Sigmoid colon (tissue), 4 donors: ENCODE results near the gene RAB15.

Experiments used
- EP300 ChIP-seq, 4 donors: sonication (generic); formaldehyde crosslinking; IDR thresholded peaks; one replicate each; pipeline ENCODE4 v1.6.1; 2017; ENCODE audit warnings: antibody characterized with exemption in 4 of 4
- POLR2A ChIP-seq, 2 donors: fragments of 450-650 bp; IDR thresholded peaks; one replicate each; pipeline ENCODE4 v1.6.1; 2016; ENCODE audit warnings: antibody characterized with exemption in 2 of 2, mild to moderate bottlenecking in 2 of 2, moderate library complexity in 2 of 2
- POLR2AphosphoS5 ChIP-seq, 4 donors: sonication (generic); formaldehyde crosslinking; IDR thresholded peaks; one replicate each; pipeline ENCODE4 v1.6.1; 2017; ENCODE audit warnings: antibody characterized with exemption in 4 of 4
- TF ChIP-seq, protein P1 (sequence below), 4 experiments: fragments of 450-650 bp in 3 of 4; fragments of 200-600 bp in 1 of 4; IDR thresholded peaks; one replicate each; pipeline ENCODE4 v1.5.1; 2016 to 2019; ENCODE audit warnings: antibody characterized with exemption in 4 of 4, mild to moderate bottlenecking in 3 of 4, moderate library complexity in 2 of 4

DNA sequence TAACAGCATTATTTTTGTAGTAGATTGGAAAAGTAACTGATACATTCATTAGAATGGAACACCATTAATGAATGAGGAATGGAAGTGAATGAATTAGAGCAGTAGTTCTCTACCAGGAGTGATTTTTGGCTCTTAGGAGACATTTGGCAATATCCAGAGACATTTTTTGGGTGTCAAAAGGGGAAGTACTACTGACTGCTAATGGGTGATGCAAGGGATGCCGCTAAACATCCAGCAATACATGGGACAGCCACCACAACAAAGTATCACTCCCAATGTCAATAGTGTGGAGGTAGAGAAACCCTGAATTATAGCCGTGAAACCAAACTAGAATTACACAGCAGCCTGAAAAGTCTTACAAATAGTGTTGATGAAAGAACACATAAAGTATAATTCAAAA is 56.3 kb downstream of the RAB15 start:
- TF ChIP-seq, protein P1, sequence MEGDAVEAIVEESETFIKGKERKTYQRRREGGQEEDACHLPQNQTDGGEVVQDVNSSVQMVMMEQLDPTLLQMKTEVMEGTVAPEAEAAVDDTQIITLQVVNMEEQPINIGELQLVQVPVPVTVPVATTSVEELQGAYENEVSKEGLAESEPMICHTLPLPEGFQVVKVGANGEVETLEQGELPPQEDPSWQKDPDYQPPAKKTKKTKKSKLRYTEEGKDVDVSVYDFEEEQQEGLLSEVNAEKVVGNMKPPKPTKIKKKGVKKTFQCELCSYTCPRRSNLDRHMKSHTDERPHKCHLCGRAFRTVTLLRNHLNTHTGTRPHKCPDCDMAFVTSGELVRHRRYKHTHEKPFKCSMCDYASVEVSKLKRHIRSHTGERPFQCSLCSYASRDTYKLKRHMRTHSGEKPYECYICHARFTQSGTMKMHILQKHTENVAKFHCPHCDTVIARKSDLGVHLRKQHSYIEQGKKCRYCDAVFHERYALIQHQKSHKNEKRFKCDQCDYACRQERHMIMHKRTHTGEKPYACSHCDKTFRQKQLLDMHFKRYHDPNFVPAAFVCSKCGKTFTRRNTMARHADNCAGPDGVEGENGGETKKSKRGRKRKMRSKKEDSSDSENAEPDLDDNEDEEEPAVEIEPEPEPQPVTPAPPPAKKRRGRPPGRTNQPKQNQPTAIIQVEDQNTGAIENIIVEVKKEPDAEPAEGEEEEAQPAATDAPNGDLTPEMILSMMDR (IDR thresholded peaks at IDR 0.05): no peak
- TF ChIP-seq EP300 (IDR thresholded peaks at IDR 0.05) (no peak), POLR2AphosphoS5 (IDR thresholded peaks at IDR 0.05) (no peak), POLR2A (IDR thresholded peaks at IDR 0.05) (no peak)
